ENCODE results near the gene CTAGE9.

DNA sequence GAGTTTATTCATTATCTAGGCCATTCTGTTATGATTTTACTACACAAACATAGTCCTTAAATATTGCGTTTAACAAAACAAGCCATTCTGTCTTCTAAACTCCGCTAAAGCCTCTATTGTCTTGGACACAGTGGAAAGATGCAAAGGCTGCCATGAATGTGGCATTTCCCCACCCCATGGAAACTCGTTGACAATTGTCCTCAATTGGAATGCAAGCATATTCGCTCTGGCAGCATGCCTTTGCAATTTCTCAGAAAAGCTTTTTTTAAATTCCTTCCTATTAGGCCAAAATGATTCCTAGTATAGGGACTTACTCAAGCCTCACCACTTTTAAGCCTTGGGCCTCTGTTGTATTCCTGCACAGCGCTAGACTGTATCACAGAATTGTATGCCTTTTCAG is 32.4 kb downstream of the CTAGE9 start:
- TF ChIP-seq CTCF (IDR thresholded peaks at IDR 0.05) (no peak), POLR2A (IDR thresholded peaks at IDR 0.05) (no peak)

All from esophagus squamous epithelium (tissue), 4 donors.